DMS79 (cell line): ENCODE results near the gene QKI.

Source experiments
- DNase-seq: peaks from one replicate; lab custom pipeline; 2025; lab: John Stamatoyannopoulos, UW

Gene QKI

GRCh38 chr6:163533443-163533842 is 118.9 kb downstream of the QKI start:
- DNase-seq, result no peak

DNA sequence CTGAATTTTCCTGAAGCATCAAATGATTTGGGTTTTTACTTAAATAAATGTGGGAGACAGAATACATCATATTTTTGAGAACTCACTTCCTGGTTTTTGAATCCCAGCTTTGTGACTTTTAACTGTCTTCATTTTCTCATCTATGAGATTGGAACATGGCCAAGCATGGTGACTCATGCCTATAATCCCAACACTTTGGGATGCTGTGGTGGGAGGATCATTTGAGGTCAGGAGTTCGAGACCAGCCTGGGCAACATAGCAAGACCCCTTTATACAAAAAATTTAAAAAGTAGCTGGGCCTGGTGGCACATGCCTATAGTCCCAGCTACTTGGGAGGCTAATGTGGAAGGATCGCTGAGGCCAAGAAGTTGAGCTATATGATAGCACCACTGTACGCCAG is 122.3 kb downstream of the QKI start:
- no peak for DNase-seq

DNA sequence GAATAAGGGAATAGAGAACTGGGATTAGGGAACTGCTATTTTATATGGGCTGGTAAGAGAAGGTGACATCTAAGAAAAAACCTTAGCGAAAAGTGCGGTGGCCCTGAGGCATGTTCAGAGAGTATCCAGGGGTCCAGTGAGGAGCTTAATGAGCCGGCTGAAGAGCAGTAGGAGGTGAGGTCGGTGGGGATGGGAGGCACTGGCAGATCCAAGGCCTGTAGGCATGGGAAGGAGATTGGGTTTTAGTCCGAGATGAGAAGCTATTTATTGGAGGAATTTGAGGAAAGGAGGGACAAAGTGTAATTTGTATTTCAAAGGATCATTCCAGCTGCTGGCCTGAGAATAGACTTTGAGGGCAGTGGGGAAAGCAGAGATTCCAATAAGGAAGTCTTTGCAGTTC is 123.8 kb downstream of the QKI start:
- DNase-seq, result no peak

DNA sequence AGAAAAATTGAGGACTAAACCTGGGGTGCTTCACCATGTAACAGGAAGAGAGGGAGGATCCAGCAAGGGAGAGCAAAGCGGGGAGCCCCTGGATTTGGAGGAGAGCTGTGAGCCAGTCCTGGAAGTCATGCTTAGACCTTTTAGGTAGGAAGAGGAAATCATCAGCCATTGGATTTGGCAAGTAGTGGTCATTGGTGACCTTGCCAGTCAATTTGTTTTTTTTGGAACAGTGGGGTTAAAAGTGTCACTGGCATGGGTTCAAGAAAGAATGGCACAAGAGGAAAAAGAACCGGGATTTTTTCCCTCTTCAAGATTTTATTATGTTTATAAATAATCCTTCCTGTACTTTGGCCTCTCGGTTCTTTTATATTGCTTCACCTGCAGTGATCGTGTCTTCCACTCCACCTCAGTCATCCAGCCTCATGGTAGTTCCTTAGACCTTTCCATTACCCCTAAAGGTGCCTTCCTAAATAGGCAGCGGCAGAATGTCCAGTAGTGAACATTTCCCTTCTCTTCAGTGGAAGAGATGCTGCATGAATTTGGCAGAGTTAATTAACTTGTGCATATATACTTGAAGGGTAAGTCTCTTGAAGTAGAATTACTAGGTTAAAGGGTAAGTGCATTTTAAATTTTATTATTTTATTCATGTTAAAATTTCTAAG is 124.7 kb downstream of the QKI start:
- no peak for DNase-seq

DNA sequence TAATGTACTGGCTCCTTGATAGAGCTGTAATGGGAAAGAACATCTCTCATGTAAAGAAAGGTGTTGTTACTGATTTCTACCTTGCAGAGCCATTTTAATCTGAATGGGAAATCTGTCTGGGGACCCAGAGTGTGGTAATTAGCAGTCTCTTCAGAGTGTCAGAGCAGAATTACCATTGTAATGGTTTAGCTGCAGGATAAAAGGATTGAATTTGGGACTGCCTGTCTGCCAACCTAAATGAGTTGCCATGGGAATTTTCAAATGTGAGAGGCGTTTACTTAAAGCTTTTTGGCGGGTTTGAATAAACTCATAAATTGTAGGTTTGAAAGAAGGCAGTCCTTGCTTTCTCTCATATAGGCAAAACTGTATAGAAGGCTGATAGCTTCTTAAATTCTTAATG is 128.8 kb downstream of the QKI start:
- no peak for DNase-seq

DNA sequence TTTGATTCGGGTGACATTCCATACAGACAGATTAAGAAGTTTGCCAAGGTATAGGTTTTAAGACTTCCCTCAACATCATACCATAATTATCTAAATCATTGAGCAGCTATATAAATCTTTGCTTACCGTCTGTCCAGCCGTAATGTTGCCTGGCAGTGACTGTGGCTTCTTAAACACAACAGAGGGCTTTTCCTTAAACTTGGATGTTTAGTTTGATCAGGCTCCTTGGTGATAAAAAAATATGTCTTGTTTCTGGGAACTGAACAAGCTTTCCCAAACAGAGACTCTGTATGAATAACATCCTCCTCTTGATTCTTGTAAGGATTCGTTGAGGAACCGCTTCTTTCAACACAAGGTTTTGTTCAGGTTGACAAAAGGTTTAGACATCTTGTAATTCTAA is 130.9 kb downstream of the QKI start:
- DNase-seq, result no peak

DNA sequence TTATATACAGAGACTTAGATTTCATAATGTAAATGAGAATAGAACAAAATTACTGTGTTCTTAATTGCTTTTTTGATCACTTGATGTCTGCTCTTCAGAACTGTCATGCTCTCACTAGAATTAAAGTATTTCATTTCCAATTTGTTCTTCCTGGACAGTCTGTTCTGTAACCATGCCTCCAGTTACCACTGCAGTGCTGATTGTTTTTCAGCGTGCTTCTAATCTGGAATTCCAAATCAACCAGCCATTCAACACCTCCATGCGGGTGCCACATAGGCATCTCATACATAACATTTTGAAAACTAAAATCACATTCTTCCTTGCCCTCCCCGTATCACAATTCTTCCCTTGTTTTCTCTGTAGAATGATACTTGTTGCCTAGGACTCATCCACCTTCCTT is 132.8 kb downstream of the QKI start:
- DNase-seq, result no peak

DNA sequence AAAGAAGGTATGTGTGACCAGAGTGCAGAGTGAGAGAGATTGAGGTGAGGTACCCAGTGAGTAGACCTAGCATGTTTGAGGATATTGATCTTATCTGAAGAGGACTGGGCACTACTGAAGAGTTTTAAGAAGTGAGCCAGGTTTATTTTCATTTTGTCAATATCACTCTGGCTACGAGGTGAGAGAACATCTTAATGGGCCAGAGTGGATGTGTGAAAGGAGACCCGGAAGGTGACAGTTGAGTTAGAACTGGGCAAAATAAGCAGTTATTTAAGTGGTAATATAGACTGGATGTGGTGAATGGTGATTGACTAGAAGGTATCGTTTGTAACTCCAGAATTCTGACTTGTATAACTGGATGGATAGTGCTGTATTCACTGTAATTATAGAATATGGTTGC is 134.1 kb downstream of the QKI start:
- DNase-seq, result no peak

DNA sequence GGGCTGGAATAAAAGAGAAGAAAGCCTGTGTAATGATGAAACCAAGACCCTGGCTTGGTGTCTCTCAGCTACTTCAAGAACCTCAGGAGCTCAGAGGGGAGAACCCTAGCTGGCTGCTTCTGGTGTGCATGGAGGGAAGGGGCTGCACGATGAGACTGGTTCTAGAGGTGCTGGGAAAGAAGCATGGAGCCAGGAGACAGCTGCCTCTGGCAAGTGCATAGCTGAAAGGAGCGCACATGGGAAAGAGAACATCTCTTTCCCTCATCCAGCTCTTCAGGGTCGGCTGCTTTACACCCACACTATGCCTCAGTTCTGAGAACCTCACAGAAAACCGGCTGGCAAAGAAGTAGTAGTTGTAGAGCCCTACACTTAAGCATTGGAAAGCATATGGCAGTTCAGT is 139.5 kb downstream of the QKI start:
- no peak for DNase-seq

DNA sequence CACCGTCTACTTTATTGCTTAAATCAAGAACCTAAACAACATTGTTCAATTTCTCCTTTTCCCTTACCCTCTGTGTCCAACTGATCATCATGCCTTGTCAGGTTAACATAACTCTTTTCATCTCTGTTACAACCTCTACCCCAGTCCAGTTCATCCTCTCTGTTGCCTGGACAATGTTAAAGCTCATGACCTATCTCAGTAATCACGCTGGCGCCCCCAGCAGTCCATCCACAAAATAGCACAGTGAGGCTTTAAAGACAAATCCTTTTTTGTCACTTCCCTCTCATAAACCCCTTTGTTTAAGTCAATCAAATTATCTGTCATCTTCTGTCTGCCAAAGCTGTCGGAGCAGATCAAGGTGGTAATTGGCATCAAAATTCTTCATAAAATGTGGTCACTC is 140.1 kb downstream of the QKI start:
- DNase-seq, result no peak

GRCh38 chr6:163559661-163560060 is 145.1 kb downstream of the QKI start:
- DNase-seq, result no peak

DNA sequence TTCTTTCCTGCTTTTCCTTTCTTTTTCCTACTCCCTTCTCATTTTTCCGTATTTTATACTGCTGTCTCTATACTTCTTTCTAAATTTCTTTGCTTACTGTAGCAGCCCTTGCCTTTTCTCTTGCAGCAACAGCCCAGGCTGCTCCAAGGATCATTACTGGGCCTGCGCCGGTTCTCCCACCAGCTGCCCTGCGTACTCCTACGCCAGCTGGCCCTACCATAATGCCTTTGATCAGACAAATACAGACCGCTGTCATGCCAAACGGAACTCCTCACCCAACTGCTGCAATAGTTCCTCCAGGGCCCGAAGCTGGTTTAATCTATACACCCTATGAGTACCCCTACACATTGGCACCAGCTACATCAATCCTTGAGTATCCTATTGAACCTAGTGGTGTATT is 148.8 kb downstream of the QKI start:
- no peak for DNase-seq

GRCh38 chr6:163564534-163564933 is 150.0 kb downstream of the QKI start:
- DNase-seq, result no peak

- no peak for DNase-seq
Observed at GRCh38 chr6:163565140-163565539, 150.6 kb downstream of the QKI start.

- DNase-seq, result no peak
Observed at GRCh38 chr6:163566056-163566455, 151.5 kb downstream of the QKI start.

DNA sequence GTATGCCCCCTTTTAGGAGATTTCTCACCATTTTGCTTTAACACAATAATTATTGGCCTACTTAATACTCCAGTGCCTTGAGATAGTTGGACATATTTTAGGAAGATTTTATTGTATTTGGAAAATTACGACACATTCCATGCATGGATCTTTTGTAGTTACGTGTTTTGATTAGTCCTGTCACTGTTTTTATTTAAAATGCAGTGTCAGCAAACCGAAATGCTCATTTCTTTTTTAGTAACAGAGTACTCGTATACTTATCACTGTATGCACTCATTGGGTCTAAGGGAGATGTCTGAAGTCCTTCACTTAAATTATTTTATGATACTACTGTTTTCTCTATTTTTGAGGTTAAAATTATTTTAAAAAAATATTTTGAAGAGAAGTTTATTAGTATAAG is 153.8 kb downstream of the QKI start:
- no peak for DNase-seq

GRCh38 chr6:163570579-163571231 is 156.2 kb downstream of the QKI start:
- DNase-seq, result no peak

- DNase-seq, result no peak
Observed at GRCh38 chr6:163571730-163572129, 157.2 kb downstream of the QKI start.

- DNase-seq, result no peak
Observed at GRCh38 chr6:163572612-163573011, 158.1 kb downstream of the QKI start.

DNA sequence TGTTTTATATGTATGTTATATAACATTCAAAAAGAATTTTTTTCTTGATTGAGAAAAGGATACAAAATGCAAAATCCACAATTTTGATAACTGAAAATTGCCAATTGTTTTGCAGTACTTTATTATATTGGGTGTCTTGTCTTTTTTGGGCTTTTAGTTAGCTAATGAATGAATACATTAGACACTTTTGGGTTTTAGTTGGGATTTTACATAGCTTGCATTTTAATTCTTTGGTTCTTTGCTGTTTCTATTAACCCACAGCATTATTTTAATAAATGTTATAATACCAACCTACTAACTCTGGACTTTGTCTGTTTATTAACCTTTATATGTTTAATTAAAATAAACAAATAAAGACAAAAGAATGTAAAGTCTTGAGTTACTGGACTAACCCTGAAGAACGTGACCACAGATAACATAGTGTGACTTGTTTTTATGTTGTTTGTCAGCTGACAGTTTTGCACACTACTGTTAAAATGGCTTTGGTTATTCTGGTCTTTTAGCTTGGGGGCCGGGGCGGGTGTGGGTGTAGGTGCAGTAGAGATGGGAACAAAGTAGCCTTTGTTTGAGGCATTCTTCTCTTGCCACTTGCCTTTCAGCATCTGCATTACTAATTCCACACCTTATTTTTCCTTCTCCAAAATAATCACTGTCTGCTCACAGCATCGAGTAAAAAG is 159.1 kb downstream of the QKI start:
- no peak for DNase-seq

GRCh38 chr6:163576114-163576513 is 161.6 kb downstream of the QKI start:
- DNase-seq, result no peak

GRCh38 chr6:163577404-163577803 is 162.9 kb downstream of the QKI start:
- no peak for DNase-seq

DNA sequence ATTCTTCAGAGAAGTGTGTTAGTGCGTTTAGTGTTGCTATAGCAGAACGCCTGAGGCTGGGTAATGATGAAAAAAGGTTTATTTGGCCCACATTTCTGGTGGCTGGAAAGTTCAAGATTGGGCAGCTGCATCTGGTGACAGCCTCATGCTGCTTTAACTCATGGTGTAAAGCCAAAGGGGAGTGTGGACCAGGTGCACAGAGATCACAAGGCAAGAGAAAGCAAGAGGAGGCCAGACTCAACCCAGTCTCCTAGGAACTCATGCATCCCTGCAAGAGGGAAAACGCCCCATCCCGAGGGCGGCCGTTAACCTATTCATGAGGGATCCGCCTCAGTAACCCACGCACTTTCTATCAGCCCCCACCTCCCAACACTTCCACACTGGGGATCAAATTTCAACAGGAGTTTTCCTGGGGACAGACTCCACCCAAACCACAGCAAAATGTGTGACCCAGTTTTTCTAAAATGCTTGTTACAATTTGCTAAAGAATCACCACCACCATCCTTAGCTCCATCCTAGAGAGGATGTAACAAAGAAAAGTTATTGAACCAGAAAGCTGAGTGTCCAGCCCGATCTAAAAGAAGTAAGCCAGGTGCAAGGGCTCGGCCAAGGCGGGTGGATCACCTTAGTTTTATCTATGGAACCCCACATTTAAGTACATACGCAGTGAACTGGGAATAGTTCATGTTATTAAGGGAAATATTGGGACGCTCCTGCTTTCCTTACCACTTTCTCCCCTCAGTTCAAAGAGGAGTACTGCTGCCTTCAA is 164.8 kb downstream of the QKI start:
- no peak for DNase-seq
